ENCODE data around the gene IL15RA. TPM values are rescaled to one million over a fixed set of nuclear protein-coding genes. Genes with fewer than 3 reads are reported as not detected.

IL15RA gene
- total RNA-seq, 1 donor from 2014 or later, result not detected

GRCh38 chr10:5921746-5922145 is 55.6 kb downstream of the IL15RA start:
- no peaks in the 10 kb centered on the region for H3K27me3 Mint-ChIP-seq (ENCODE audit: unreplicated experiment)
- H3K27ac Mint-ChIP-seq (ENCODE audit: unreplicated experiment), result no peak overlapping the region
- no peaks in the 10 kb centered on the region for H3K9me3 Mint-ChIP-seq (ENCODE audit: unreplicated experiment)
- H3K4me1 Mint-ChIP-seq (ENCODE audit: low read depth, unreplicated experiment), result no peaks in the 10 kb centered on the region
- no peak overlapping the region for H3K4me3 Mint-ChIP-seq (ENCODE audit: unreplicated experiment)
- DNase-seq, result no peak
- TF ChIP-seq CTCF (IDR thresholded peaks at IDR 0.05; ENCODE audit: partially characterized antibody, unreplicated experiment), result no peak
- peaks cover 22% of the 10 kb centered on the region for H3K36me3 Mint-ChIP-seq (ENCODE audit: unreplicated experiment)

- no peaks in the 10 kb centered on the region for H3K4me1 Mint-ChIP-seq (ENCODE audit: low read depth, unreplicated experiment)
- DNase-seq, result no peak
- H3K4me3 Mint-ChIP-seq (ENCODE audit: unreplicated experiment), result no peak overlapping the region
- no peaks in the 10 kb centered on the region for H3K27me3 Mint-ChIP-seq (ENCODE audit: unreplicated experiment)
- H3K9me3 Mint-ChIP-seq (ENCODE audit: unreplicated experiment), result no peaks in the 10 kb centered on the region
- TF ChIP-seq CTCF (IDR thresholded peaks at IDR 0.05; ENCODE audit: partially characterized antibody, unreplicated experiment), result no peak
- H3K27ac Mint-ChIP-seq (ENCODE audit: unreplicated experiment), result no peak overlapping the region
- H3K36me3 Mint-ChIP-seq (ENCODE audit: unreplicated experiment), result peaks cover 15% of the 10 kb centered on the region
Measured at GRCh38 chr10:5919568-5919967, 57.8 kb downstream of the IL15RA start.

GRCh38 chr10:5918763-5919162 is 58.6 kb downstream of the IL15RA start:
- no peak overlapping the region for H3K27ac Mint-ChIP-seq (ENCODE audit: unreplicated experiment)
- peaks cover 15% of the 10 kb centered on the region for H3K36me3 Mint-ChIP-seq (ENCODE audit: unreplicated experiment)
- no peak overlapping the region for H3K4me3 Mint-ChIP-seq (ENCODE audit: unreplicated experiment)
- TF ChIP-seq CTCF (IDR thresholded peaks at IDR 0.05; ENCODE audit: partially characterized antibody, unreplicated experiment), result no peak
- DNase-seq, result no peak
- H3K27me3 Mint-ChIP-seq (ENCODE audit: unreplicated experiment), result no peaks in the 10 kb centered on the region
- no peaks in the 10 kb centered on the region for H3K9me3 Mint-ChIP-seq (ENCODE audit: unreplicated experiment)
- no peaks in the 10 kb centered on the region for H3K4me1 Mint-ChIP-seq (ENCODE audit: low read depth, unreplicated experiment)

- Mint-ChIP-seq H3K27ac (ENCODE audit: unreplicated experiment) (no peak overlapping the region), H3K36me3 (ENCODE audit: unreplicated experiment) (peaks cover 10% of the 10 kb centered on the region), H3K4me3 (ENCODE audit: unreplicated experiment) (no peak overlapping the region), H3K9me3 (ENCODE audit: unreplicated experiment) (no peaks in the 10 kb centered on the region), H3K27me3 (ENCODE audit: unreplicated experiment) (no peaks in the 10 kb centered on the region), H3K4me1 (ENCODE audit: low read depth, unreplicated experiment) (no peaks in the 10 kb centered on the region)
- TF ChIP-seq CTCF (IDR thresholded peaks at IDR 0.05; ENCODE audit: partially characterized antibody, unreplicated experiment), result no peak
- DNase-seq, result no peak
Measured at GRCh38 chr10:5917305-5917704, 60.0 kb downstream of the IL15RA start.

GRCh38 chr10:5915451-5915850 is 61.9 kb downstream of the IL15RA start:
- TF ChIP-seq CTCF (IDR thresholded peaks at IDR 0.05; ENCODE audit: partially characterized antibody, unreplicated experiment), result no peak
- no peak for DNase-seq
- H3K4me1 Mint-ChIP-seq (ENCODE audit: low read depth, unreplicated experiment), result no peaks in the 10 kb centered on the region
- H3K36me3 Mint-ChIP-seq (ENCODE audit: unreplicated experiment), result peaks cover under 1% of the 10 kb centered on the region
- H3K27me3 Mint-ChIP-seq (ENCODE audit: unreplicated experiment), result no peaks in the 10 kb centered on the region
- H3K27ac Mint-ChIP-seq (ENCODE audit: unreplicated experiment), result no peak overlapping the region
- H3K9me3 Mint-ChIP-seq (ENCODE audit: unreplicated experiment), result peaks cover 5% of the 10 kb centered on the region
- no peak overlapping the region for H3K4me3 Mint-ChIP-seq (ENCODE audit: unreplicated experiment)
